ENCODE data around the gene USP33. TPM values are rescaled to one million over a fixed set of nuclear protein-coding genes. Genes with fewer than 3 reads are reported as not detected.

Gene USP33
- total and polyA plus RNA-seq, 9 of the 15 experiments (the other 6 are each of a cell fraction or from before 2014, with no cell fraction given) = 22.4 to 83.5 (median 44.7) TPM

GRCh38 chr1:77759071-77760028 lies at the start of gene USP33 (continued):
- TF ChIP-seq MAFK (IDR thresholded peaks at IDR 0.05; ENCODE audit: low read length) (no peak), ZNF12 (CRISPR knock-in tag; IDR thresholded peaks at IDR 0.05) (peak; percentile 25; the same call in 1 of the 2 replicates), TEAD1 (CRISPR knock-in tag; IDR thresholded peaks at IDR 0.05) (peak in 1 of 2 experiments; percentile 76; a peak in 1 of 4 replicates), TAF15 (IDR thresholded peaks at IDR 0.05; ENCODE audit: low read depth, low read length) (no peak), HBP1 (CRISPR knock-in tag; IDR thresholded peaks at IDR 0.05) (no peak), NR0B1 (IDR thresholded peaks at IDR 0.05; ENCODE audit: partially characterized antibody) (no peak), ZNF512 (tag; IDR thresholded peaks at IDR 0.05) (no peak), GATA2 (CRISPR knock-in tag; IDR thresholded peaks at IDR 0.05) (no peak), YBX1 (IDR thresholded peaks at IDR 0.05) (no peak), CBFA2T3 (IDR thresholded peaks at IDR 0.05) (peak; percentile 15; the same call in 1 of the 2 replicates), PML (IDR thresholded peaks at IDR 0.05; ENCODE audit: low read length) (peak; percentile 64; the same call in 1 of the 2 replicates), SNIP1 (IDR thresholded peaks at IDR 0.05; ENCODE audit: low read depth) (no peak), ARNT (IDR thresholded peaks at IDR 0.05) (no peak), TAF1 (IDR thresholded peaks at IDR 0.05; ENCODE audit: control insufficient read depth, extremely low read depth, insufficient read depth, low read length, severe bottlenecking) (peak; percentile 82), ETS2 (tag; IDR thresholded peaks at IDR 0.05; ENCODE audit: borderline replicate concordance, poor library complexity, severe bottlenecking) (no peak), MTA1 (IDR thresholded peaks at IDR 0.05; ENCODE audit: borderline replicate concordance) (no peak), ZNF274 (IDR thresholded peaks at IDR 0.05; ENCODE audit: borderline replicate concordance, low read depth, low read length) (no peak), SAFB (IDR thresholded peaks at IDR 0.05; ENCODE audit: borderline replicate concordance, low read depth, low read length) (peak; percentile 39; the same call in 1 of the 2 replicates), ILK (tag; IDR thresholded peaks at IDR 0.05; ENCODE audit: borderline replicate concordance, low read depth) (no peak), NFE2L1 (tag; IDR thresholded peaks at IDR 0.05; ENCODE audit: borderline replicate concordance, low read depth) (no peak), ZNF253 (CRISPR knock-in tag; conservative IDR thresholded peaks at IDR 0.05) (no peak)
- TF ChIP-seq, protein P1, sequence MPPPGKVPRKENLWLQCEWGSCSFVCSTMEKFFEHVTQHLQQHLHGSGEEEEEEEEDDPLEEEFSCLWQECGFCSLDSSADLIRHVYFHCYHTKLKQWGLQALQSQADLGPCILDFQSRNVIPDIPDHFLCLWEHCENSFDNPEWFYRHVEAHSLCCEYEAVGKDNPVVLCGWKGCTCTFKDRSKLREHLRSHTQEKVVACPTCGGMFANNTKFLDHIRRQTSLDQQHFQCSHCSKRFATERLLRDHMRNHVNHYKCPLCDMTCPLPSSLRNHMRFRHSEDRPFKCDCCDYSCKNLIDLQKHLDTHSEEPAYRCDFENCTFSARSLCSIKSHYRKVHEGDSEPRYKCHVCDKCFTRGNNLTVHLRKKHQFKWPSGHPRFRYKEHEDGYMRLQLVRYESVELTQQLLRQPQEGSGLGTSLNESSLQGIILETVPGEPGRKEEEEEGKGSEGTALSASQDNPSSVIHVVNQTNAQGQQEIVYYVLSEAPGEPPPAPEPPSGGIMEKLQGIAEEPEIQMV (tag; conservative IDR thresholded peaks at IDR 0.05; ENCODE audit: low read depth) = no peak
